IPS-15b (cell line): ENCODE measurements around the gene MRPS34.

Experiments used
- H3K27me3 ChIP-seq: one replicate; pipeline ENCODE4 v1.6.1; 2013; ENCODE audit warnings: low read length; ENCODE audit not compliant: control insufficient read depth, insufficient read depth
- H3K36me3 ChIP-seq: one replicate; pipeline ENCODE4 v1.6.1; 2013; ENCODE audit warnings: low read length; ENCODE audit not compliant: control insufficient read depth, insufficient read depth
- H3K4me1 ChIP-seq: one replicate; pipeline ENCODE4 v1.6.1; 2013; ENCODE audit warnings: mild to moderate bottlenecking, low read length; ENCODE audit not compliant: control insufficient read depth, insufficient read depth
- H3K4me3 ChIP-seq: one replicate; pipeline ENCODE4 v1.5.1; 2013; ENCODE audit warnings: low read depth, low read length
- H3K9ac ChIP-seq: one replicate; pipeline ENCODE4 v1.6.1; 2013; ENCODE audit warnings: low read depth, mild to moderate bottlenecking, low read length
- H3K9me3 ChIP-seq: one replicate; pipeline ENCODE4 v1.6.1; 2013; ENCODE audit warnings: mild to moderate bottlenecking, low read length; ENCODE audit not compliant: control insufficient read depth, insufficient read depth

The MRPS34 gene

DNA sequence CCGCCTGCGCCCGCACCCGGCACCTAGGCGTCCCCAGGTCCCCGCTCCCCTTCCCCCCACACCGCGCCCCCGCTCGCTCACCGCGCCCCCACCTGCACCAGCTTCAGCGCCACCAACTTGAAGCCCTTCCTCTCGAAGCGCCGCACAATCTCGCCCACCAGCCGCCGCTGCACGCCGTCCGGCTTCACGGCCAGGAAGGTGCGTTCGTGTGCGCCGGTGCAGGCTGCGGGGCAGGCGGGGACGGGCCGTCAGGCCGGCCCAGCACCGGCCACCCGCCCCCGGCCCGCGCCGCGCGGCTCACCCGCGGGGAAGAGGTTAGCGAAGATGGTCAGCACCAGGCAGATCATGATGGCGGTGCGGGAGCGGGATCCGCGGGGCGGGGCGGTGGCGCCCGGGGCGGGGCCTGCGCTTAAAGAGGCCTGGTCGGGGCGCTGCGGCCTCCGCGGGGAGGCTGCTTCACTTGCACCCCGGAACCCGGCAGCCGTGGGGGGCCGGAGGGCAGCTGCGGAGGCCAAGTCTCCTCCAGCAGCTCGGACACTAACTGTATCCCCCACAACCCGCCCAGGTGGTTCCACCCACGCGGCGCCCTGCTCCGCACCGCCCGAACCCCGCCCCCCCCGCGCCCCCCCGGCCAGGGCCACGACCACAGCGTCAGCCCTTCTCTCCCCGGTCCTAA, 1.6 kb downstream of the MRPS34 start, which contains the start of gene NME3:
NME3 (minus strand) TSS at position 356 of the 676 bp plus-strand sequence; CDS start at position 347, 9 bp downstream.
- peaks cover 2% of the 10 kb centered on the region for H3K4me1 ChIP-seq
- peak within 1 kb of the TSS; percentile 85 for H3K4me3 ChIP-seq
- peaks cover 38% of the 10 kb centered on the region for H3K36me3 ChIP-seq
- H3K9ac ChIP-seq = peak within 1 kb of the TSS; percentile 88
- no peaks in the 10 kb centered on the region for H3K27me3 ChIP-seq
- H3K9me3 ChIP-seq = no peaks in the 10 kb centered on the region

DNA sequence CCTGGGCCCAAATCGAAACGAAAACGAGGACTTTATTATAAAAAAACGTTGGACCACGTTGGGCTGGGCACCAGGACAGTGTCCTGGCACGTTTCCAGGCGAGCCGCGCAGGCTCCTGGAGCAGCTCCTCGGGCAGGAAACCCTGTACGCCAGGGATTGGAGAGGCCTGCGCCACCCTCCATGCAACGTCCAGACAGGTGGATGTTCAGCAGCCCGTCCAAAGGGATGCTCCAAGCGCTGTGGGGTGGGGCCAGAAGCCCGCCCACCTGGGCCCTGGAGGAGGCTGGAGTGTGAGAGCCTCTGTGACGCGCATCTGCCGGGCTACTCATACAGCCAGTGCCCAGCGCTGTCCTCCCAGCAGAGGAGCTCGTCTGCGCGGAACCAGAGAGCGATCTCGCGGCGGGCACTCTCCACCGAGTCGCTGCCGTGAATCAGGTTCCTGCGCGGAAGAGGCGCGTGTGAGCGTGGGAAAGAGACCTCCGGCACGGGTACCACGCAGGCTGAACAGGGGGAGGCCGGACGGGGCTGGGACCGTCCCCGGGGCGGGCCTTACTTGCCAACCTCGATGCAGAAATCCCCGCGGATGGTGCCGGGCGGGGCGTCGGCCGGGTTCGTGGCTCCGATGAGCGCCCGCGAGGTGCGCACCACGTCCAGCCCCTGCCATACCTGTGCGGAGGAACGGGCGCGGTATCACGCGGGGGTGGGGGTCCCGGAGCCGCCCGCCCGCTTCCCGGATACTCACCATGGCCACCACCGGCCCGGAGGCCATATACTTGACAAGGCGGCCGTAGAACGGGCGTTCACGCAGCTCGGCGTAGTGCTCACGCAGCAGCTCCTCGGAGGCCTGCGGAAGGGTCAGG, 2.4 kb downstream of the MRPS34 start:
- Histone ChIP-seq H3K27me3 (no peaks in the 10 kb centered on the region), H3K9me3 (no peaks in the 10 kb centered on the region), H3K4me1 (peaks cover 2% of the 10 kb centered on the region), H3K36me3 (peaks cover 38% of the 10 kb centered on the region), H3K9ac (peak overlapping the region; percentile 79), H3K4me3 (peak overlapping the region; percentile 85)

DNA sequence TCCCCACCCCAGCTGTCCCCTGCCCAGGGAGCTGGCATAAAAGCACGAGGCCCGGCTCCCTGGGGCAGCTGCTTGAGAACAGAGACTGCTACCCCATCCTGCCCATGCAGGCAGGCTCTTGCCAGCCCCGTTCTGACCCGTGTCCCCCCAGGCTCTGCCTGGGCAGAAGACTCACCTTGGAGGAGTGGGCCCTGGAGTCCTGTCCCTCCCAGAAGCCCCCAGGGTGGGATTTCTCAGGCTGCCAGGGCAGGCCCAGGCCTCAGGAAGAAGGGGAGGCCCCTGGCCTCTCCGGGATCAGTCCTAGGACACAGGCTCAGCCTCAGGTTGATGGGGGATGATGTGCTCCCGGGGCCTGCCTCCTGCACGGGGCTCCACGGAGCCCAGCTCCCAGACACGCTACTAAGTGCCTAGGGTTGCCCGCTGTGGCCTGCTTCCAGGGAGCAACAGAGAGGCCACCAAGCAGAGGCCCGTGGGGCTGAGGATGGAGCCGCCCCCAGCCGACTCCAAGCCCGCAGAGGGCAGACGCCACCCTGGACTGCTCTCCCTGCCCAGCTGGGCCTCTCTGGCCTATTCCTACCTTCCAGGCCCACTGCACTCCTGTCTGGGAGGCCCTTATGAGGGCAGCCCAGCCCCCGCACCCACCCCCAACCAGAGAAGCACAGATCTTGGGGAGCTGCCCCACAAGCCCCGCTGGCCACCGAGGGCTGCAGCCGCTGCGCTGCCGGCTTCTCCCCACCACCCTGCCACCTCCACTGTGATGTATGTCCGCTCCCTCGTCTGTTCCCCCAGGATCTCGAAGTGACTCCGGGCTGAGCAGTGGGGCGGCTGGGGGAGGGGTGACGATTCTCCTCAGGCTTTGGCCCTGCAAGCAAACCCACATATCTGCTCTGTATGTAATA, 3.3 kb downstream of the MRPS34 start:
- Histone ChIP-seq H3K9me3 (no peaks in the 10 kb centered on the region), H3K4me3 (no peak overlapping the region), H3K27me3 (no peaks in the 10 kb centered on the region), H3K9ac (no peak overlapping the region), H3K36me3 (peaks cover 34% of the 10 kb centered on the region), H3K4me1 (peaks cover 2% of the 10 kb centered on the region)

DNA sequence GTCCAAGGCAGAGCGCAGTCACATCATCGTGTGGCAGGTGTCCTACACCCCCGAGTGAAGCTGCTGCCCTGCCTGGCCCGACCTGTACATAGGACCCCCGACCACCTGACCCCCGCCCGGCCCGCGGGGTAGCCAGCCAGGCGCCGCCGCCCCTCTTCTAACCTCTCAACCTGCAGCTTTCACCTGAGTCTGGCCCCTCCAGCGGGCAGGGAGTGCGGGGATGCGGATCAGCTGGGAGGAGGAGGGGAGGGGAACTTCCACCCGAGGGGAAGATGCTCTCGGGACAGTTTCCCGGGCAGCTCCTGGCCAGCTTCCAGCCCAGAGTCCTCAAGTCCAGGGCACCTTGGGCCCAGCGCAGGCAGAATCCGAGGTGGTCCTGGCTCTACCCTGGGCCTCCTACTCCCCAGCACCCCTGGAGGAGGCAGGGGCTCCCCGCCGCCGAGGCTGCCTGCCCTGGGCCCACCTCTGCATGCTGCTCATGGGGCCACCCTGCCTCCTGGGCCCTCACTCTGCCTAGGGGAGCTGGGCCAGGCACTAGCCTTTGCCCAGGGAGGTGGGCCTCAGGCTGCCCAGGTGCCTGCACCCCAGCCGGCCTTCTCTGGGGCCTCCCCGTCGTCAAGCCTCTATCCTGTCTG, 4.0 kb downstream of the MRPS34 start:
- no peak overlapping the region for H3K9ac ChIP-seq
- H3K9me3 ChIP-seq = no peaks in the 10 kb centered on the region
- no peak overlapping the region for H3K4me3 ChIP-seq
- H3K27me3 ChIP-seq = no peaks in the 10 kb centered on the region
- peaks cover 40% of the 10 kb centered on the region for H3K36me3 ChIP-seq
- peaks cover 2% of the 10 kb centered on the region for H3K4me1 ChIP-seq

DNA sequence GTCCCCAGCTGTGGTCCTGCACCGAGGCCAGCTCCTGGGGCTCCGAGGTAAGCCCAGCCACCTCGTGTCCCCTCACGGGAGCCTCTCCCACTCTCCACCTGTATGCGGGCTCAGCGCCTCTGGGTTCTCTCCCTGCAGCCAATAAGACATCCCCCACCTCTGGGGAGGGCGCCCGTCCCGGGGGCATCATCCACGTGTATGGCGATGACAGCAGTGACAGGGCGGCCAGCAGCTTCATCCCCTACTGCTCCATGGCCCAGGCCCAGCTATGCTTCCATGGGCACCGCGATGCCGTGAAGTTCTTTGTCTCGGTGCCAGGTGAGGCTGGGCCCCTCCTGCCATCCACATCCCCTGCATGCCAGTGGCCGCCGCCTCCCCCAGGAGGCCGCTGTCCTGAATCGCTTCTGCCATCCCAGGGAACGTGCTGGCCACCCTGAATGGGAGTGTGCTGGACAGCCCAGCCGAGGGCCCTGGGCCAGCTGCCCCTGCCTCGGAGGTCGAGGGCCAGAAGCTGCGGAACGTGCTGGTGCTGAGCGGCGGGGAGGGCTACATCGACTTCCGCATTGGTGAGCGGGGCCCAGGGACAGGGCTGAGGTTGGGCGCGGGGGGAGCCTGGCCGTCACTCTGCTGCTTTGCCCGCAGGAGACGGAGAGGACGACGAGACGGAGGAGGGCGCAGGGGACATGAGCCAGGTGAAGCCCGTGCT, 4.7 kb downstream of the MRPS34 start:
- Histone ChIP-seq H3K36me3 (peaks cover 41% of the 10 kb centered on the region), H3K27me3 (no peaks in the 10 kb centered on the region), H3K4me1 (peaks cover 2% of the 10 kb centered on the region), H3K9ac (no peak overlapping the region), H3K4me3 (no peak overlapping the region), H3K9me3 (no peaks in the 10 kb centered on the region)

DNA sequence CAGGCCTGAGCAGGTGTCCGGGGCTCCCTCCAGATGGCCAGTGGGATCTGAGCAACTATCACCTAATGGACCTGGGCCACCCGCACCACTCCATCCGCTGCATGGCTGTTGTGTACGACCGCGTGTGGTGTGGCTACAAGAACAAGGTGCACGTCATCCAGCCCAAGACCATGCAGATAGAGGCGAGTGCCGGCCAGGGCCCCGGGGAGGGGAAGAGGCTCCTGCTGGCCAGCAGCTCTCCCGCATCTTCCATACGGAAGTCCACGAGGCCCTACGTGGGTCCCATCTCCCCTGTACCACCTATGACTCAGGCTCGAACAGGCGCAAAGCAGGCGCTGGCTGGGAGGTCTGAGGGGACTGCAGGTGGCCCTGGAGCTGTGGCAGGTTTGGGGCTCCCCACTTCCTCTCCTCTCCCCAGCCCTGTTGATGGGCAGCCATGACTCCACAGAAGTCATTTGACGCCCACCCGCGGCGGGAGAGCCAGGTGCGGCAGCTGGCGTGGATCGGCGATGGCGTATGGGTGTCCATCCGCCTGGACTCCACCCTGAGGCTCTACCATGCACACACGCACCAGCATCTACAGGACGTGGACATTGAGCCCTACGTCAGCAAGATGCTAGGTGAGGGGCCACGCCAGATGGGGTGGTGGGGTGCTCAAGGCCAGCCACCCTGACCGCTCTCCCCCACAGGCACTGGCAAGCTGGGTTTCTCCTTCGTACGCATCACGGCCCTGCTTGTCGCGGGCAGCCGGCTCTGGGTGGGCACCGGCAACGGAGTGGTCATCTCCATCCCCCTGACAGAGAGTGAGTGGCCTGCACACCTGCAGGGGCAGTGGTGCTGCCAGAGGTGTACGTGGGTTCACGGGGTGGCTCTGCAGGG, 5.6 kb downstream of the MRPS34 start:
- H3K9ac ChIP-seq = no peak overlapping the region
- H3K27me3 ChIP-seq = no peaks in the 10 kb centered on the region
- no peak overlapping the region for H3K4me3 ChIP-seq
- no peaks in the 10 kb centered on the region for H3K9me3 ChIP-seq
- H3K4me1 ChIP-seq = peaks cover 2% of the 10 kb centered on the region
- peaks cover 44% of the 10 kb centered on the region for H3K36me3 ChIP-seq

DNA sequence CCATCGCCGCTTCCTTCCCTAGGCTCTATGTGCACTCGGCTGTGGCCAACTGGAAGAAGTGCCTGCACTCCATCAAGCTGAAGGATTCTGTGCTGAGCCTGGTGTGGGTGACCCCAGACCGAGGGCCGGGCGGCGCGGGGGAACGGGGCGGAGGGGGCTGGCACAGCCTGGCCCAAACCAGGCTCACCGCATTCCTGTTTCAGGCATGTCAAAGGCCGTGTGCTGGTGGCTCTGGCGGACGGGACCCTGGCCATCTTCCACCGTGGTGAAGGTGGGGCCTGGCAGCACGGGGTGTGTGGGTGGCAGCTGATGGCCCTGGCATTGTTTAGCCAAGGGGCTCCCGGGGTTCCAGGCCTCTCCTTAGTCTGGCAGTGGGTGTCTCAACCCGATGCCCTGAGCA, 6.2 kb downstream of the MRPS34 start:
- Histone ChIP-seq H3K27me3 (no peaks in the 10 kb centered on the region), H3K36me3 (peaks cover 44% of the 10 kb centered on the region), H3K9me3 (no peaks in the 10 kb centered on the region), H3K9ac (no peak overlapping the region), H3K4me1 (peaks cover 2% of the 10 kb centered on the region), H3K4me3 (no peak overlapping the region)

DNA sequence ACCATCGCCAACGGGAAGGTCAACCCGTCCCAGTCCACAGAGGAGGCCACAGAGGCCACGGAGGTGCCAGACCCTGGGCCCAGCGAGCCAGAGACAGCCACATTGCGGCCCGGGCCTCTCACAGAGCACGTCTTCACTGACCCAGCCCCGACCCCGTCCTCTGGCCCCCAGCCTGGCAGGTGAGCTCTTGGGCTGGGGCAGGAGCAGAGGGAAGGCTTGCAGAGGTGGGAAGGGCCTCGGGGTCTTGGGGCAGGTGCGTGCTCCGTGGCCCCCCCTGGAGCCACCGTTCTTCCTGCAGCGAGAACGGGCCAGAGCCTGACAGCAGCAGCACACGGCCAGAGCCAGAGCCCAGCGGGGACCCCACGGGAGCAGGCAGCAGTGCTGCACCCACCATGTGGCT, 6.7 kb downstream of the MRPS34 start:
- H3K27me3 ChIP-seq = no peaks in the 10 kb centered on the region
- H3K4me1 ChIP-seq = peaks cover 2% of the 10 kb centered on the region
- H3K36me3 ChIP-seq = peaks cover 44% of the 10 kb centered on the region
- no peak overlapping the region for H3K4me3 ChIP-seq
- no peaks in the 10 kb centered on the region for H3K9me3 ChIP-seq
- no peak overlapping the region for H3K9ac ChIP-seq

DNA sequence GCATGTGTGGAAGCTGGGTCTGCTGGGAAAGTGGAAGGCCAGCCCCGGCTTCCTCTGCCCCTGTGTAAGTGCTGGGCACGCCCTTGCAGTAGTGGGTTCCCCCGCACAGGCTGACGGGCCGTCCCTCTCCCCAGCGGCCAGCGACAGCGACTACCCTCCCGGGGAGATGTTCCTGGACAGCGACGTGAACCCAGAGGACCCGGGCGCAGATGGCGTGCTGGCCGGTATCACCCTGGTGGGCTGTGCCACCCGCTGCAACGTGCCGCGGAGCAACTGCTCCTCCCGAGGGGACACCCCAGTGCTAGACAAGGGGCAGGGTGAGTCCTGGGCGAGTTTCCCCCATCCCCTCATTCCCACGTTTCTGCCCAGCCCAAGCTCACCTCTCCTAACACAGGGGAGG, 7.1 kb downstream of the MRPS34 start:
- peaks cover 2% of the 10 kb centered on the region for H3K4me1 ChIP-seq
- peaks cover 47% of the 10 kb centered on the region for H3K36me3 ChIP-seq
- no peaks in the 10 kb centered on the region for H3K9me3 ChIP-seq
- no peak overlapping the region for H3K4me3 ChIP-seq
- no peaks in the 10 kb centered on the region for H3K27me3 ChIP-seq
- H3K9ac ChIP-seq = no peak overlapping the region

DNA sequence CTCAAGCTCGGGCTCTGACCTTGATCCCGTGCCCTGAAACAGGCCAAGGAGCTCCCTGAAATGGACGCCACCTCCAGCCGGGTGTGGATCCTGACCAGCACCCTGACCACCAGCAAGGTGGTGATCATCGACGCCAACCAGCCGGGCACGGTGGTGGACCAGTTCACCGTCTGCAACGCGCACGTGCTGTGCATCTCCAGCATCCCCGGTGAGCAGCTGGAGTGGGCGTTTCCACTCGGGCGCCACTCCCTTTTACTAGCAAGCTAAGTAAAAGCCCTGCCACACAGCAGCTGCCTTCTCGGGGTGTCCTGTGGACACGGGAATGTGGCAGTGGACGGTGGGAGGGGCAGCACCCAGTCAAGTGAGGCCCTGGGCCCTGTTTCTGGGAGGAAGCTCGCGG, 8.0 kb downstream of the MRPS34 start:
- H3K36me3 ChIP-seq = peaks cover 55% of the 10 kb centered on the region

More for the DNA sequence above, 8.0 kb downstream of the MRPS34 start:
- Histone ChIP-seq H3K4me1 (peaks cover under 1% of the 10 kb centered on the region), H3K27me3 (no peaks in the 10 kb centered on the region), H3K9me3 (no peaks in the 10 kb centered on the region), H3K9ac (no peak overlapping the region), H3K4me3 (no peak overlapping the region)
